ENCODE data around the gene FERMT2.

FERMT2 gene

DNA sequence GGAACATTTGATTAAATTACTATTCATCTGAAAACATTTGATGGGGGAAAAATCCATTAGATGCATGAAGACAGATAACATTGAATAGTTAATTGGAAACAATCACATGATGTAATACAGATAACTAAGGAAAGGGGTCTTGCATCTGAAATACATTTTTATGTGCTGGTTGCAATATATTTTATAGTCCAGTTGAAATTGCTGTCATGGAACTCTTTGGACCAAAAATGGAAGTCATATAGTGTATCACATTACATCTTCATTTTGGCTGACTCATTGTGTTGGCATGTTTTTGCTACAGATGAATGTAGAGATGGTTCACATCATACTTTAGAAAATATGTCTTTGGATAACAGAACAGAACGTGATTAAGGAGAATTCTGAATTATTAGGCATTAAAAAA is 116.4 kb downstream of the FERMT2 start:
- DNase-seq (ENCODE audit: insufficient read length, low spot score) (no peak), FAIRE-seq (no peak)

DNA sequence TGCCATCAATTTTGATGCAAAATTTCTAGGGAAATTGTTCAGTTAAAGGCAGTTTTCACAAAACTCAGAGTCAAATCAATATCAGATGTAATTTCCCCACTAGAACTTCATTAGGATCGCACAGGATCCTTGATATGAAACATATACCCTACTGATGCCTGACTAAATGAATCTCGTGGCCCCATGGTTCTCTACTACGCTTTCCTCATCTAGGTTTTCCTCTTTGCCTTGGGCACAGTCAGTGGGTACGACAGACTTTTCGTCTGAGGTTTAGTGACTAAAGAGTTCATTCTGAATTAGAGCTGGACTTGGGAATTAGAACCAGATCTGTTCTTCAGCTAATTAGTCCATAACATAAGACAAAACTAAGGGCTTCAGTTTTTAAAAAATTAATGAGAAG is 117.0 kb downstream of the FERMT2 start:
- DNase-seq (ENCODE audit: insufficient read length, low spot score) = no peak
- FAIRE-seq = no peak

DNA sequence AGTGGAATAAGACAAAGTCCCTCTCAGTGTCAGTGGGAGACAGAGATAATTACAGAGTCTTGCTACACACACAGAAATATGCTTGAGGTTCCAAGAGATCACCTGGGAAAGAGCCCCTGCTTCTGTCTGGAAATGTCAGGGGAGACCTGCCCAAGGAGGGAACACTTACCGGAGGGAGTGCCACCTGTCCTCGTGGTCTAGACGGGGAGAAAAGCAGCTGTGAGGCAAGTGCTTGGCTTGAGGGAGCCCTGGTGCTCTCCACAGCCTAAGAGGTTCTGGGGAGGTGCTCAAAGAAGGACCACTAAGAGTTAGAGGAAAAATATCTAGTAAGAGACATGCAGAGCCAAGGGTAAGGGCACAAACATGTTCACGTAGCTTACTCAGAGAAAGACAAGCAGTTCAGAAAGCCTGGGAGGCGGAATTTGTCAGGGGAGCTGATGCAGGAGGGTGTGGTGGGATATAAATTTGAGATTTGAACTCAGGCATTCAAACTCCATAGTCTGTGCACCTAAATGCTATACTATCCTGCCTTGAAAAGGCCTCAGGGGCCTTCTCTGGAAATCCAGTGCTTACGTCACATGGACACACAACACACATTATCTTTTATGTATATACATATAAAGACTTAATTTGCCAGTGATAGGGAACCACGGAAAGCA is 121.2 kb downstream of the FERMT2 start:
- DNase-seq (ENCODE audit: insufficient read length, low spot score) (no peak), FAIRE-seq (no peak)

DNA sequence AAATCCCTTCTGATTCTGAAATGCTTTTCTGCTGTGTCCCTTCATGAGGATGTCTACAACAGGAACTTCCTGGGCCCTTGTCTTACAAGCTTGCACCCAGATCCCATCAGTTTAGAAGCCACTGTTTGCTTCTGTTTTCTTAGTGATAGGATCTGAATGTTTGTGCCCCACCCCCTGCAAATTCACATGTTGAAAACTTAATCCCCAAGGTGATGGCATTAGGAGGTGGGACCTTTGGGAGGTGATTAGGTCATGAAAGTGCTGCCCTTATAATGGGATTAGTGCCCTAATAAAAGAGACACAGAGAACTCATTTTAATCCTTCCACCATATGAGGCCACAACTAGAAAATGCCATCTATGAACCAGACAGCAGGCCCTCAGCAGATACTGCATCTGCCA is 123.4 kb downstream of the FERMT2 start:
- no peak for FAIRE-seq

DNA sequence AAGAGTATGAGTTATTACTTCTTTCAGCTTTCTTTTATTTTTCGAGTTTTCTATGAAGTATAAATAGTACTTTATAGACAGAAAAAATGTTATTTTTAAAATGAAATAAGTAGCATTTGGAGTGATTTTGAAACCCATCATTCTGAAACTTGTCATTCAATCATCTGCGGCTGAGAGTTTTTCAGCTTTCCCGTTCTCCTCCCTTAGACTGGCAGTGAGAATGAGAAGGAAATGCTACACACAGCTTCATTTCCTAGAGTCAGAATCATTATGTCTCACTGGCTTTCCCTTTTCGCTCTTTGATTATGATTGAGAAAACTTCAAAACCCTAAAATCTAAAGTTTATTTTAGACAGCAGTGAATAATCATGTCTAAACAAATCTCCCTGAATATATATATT is 125.8 kb downstream of the FERMT2 start:
- no peak for FAIRE-seq

More for the DNA sequence above, 123.4 kb downstream of the FERMT2 start:
- no peak for DNase-seq (ENCODE audit: insufficient read length, low spot score)

DNA sequence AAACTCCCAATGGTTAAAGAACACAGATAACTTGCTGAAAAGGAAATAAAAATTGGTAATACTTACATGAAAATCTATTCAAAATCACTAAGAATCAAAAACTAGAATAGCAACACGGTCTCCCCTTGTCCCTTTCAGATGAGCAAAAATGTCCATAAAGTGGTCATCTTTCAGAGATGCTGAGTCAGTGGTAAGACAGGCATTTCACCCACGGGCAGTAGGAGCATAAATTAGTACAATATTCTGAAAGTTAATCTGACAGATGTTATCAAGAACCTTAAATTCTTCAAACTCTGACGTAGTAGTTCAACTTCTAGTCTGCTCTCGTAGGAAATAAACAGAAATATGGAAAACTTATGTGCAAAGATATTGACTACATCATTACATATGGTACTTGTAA is 126.4 kb downstream of the FERMT2 start:
- FAIRE-seq (no peak), DNase-seq (ENCODE audit: insufficient read length, low spot score) (no peak)

More for the DNA sequence above, 125.8 kb downstream of the FERMT2 start:
- no peak for DNase-seq (ENCODE audit: insufficient read length, low spot score)

DNA sequence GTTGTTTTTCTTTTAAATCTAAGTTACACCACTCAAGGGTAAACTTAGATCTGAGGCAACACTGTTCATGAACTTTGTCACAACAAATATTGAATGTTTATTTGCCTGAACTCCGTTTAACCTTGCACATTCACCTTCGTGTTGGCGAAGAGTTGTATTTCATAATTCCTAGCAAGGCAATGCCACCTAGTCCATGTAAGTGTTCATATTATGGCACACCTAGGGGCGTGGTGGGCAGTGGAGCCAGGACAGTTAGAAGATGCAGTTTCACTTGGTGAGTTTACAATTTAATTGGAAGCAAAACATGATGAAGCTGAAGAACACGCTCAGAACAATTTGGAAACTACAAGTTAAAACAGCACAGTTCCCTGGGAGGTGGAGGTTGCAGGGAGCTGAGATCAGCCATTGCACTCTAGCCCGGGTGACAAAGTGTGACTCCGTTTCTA is 129.0 kb downstream of the FERMT2 start:
- DNase-seq (ENCODE audit: insufficient read length, low spot score) (no peak), FAIRE-seq (no peak)

DNA sequence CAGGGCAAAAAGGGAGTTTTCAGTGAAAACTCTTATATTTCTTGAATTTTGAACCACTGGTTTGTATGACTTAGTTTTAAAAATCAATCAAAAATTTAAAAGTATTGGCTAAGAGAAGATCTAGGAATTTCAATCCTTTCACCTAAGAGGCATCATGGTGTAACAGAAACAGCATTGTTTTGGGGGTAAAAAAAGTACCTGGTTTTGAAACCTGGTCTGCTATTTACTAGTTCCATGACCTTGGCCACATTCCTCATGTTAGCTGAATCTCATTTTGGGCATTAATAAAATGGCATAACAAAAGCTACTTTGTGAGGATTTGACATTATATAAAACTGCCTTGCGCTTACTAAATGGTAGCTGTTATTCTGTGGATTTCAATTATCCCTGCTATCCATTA is 142.7 kb downstream of the FERMT2 start:
- no peak for DNase-seq (ENCODE audit: insufficient read length, low spot score)
- FAIRE-seq = no peak
